ENCODE data around the gene RNF39. TPM values are rescaled to one million over a fixed set of nuclear protein-coding genes. Genes with fewer than 3 reads are reported as not detected.
"Not testable (repeated sequence)": the region's sequence is repeated elsewhere in the genome, so short reads cannot be mapped to it uniquely, and the experiment has no call there.

The RNF39 gene
- total RNA-seq, 1 donor: not detected

- no peak for DNase-seq (ENCODE audit: low read depth)
- H3K4me3 ChIP-seq (ENCODE audit: low read depth, low read length): no peak overlapping the region
- TF ChIP-seq, protein P1, sequence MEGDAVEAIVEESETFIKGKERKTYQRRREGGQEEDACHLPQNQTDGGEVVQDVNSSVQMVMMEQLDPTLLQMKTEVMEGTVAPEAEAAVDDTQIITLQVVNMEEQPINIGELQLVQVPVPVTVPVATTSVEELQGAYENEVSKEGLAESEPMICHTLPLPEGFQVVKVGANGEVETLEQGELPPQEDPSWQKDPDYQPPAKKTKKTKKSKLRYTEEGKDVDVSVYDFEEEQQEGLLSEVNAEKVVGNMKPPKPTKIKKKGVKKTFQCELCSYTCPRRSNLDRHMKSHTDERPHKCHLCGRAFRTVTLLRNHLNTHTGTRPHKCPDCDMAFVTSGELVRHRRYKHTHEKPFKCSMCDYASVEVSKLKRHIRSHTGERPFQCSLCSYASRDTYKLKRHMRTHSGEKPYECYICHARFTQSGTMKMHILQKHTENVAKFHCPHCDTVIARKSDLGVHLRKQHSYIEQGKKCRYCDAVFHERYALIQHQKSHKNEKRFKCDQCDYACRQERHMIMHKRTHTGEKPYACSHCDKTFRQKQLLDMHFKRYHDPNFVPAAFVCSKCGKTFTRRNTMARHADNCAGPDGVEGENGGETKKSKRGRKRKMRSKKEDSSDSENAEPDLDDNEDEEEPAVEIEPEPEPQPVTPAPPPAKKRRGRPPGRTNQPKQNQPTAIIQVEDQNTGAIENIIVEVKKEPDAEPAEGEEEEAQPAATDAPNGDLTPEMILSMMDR (IDR thresholded peaks at IDR 0.05; ENCODE audit: insufficient read depth, low read depth, low read length): no peak
Observed at GRCh38 chr6:30042476-30042875, 33.1 kb downstream of the RNF39 start.

- TF ChIP-seq, protein P1 (IDR thresholded peaks at IDR 0.05; ENCODE audit: insufficient read depth, low read depth, low read length): no peak
- no peak overlapping the region for H3K4me3 ChIP-seq (ENCODE audit: low read depth, low read length)
- DNase-seq (ENCODE audit: low read depth): peak; percentile 49
Observed at GRCh38 chr6:30041821-30042220, 33.7 kb downstream of the RNF39 start.

DNA sequence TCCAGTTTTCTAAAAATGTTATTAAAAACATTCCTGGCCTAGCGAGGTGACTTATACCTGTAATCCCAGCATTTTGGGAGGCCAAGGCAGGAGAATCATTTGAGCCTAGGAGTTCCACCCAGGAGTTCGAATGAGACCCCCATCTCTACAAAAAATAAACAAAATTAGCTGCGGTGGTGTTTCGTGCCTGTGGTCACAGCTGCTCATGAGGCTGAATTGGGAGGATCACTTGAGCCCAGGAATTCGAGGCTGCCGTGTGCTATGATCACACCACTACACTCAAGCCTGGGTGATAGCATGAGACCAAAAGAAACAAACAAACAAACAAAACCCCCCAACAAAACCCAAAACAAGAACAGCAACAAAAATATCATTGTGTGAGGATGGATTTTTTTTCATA is 34.3 kb downstream of the RNF39 start:
- H3K4me3 ChIP-seq (ENCODE audit: low read depth, low read length): no peak overlapping the region
- no peak for DNase-seq (ENCODE audit: low read depth)
- TF ChIP-seq, protein P1 (IDR thresholded peaks at IDR 0.05; ENCODE audit: insufficient read depth, low read depth, low read length): no peak

- TF ChIP-seq, protein P1 (IDR thresholded peaks at IDR 0.05; ENCODE audit: insufficient read depth, low read depth, low read length): peak; percentile 58
- H3K4me3 ChIP-seq (ENCODE audit: low read depth, low read length): no peak overlapping the region
- DNase-seq (ENCODE audit: low read depth): peak; percentile 27
Observed at GRCh38 chr6:30037182-30037788, 38.3 kb downstream of the RNF39 start.

DNA sequence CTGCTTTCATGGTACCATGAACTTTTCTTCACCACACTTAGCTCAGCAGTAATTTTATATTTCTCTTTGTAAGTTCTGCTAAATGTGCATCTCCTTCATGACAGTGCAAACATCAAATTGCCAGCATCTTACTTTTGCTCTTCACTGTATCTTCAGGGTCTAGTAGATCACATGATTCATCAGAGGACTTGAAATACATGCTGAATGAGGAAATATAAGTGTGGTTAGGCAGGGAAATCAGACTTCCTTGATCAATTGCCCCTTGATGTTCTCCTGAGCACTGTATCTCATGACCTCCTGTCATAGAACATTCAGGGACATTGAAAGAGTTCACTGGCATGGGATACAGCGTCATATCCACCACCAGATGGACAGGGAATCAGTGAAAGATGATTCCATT is 39.8 kb downstream of the RNF39 start:
- H3K4me3 ChIP-seq (ENCODE audit: low read depth, low read length): no peak overlapping the region
- DNase-seq (ENCODE audit: low read depth): no peak
- TF ChIP-seq, protein P1 (IDR thresholded peaks at IDR 0.05; ENCODE audit: insufficient read depth, low read depth, low read length): no peak

- peak; percentile 72 for DNase-seq (ENCODE audit: low read depth)
Observed at GRCh38 chr6:30033440-30033839, 42.1 kb downstream of the RNF39 start.

DNA sequence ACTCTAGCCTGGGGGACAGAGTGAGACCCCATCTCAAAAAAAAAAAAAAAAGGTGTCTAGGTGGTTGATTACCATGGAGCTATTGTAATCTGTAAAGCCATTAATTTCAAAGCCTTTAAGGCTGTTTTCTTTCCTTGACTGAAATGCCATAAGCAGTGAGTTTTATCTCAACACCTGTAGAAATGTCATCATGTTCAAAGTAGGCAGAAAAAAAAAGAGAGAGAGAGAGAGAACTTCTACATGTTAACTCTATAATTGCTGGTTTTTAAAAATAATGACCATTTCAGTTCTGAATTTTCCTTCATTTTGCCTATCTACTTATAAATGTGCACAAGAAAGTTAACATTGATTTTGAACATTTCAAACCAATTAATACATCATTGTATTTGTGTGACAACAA is 44.2 kb downstream of the RNF39 start:
- TF ChIP-seq, protein P1 (IDR thresholded peaks at IDR 0.05; ENCODE audit: insufficient read depth, low read depth, low read length): no peak
- no peak overlapping the region for H3K4me3 ChIP-seq (ENCODE audit: low read depth, low read length)
- DNase-seq (ENCODE audit: low read depth): no peak

More at GRCh38 chr6:30033440-30033839, 42.1 kb downstream of the RNF39 start:
- H3K4me3 ChIP-seq (ENCODE audit: low read depth, low read length): not testable (repeated sequence)

All from fibroblast of villous mesenchyme (primary cell).